OCI-LY3 (cell line): ENCODE results near the gene RPL21.

ENCODE experiments used
- CTCF ChIP-seq: fragments of 200-600, 300-600 bp; sonication (generic); IDR thresholded peaks from 2 replicates; pipeline ENCODE4 v1.5.1; 2014; ENCODE audit warnings: antibody characterized with exemption, low read length, low read depth
- EZH2phosphoT487 ChIP-seq: fragments of 200-600 bp; shearing (Covaris generic); IDR thresholded peaks from 2 replicates; pipeline ENCODE4 v1.6.1; 2018; ENCODE audit warnings: antibody characterized with exemption, mixed run types, low read depth

- TF ChIP-seq CTCF, result no peak
- TF ChIP-seq EZH2phosphoT487, result no peak
Observed at GRCh38 chr13:27261396-27261795, 10.0 kb downstream of the RPL21 start.
